ENCODE results near the gene ZC3HAV1L.
A peak's percentile ranks its signal among the peaks of the same experiment; 100 is the strongest.
"Not testable (repeated sequence)": the region's sequence is repeated elsewhere in the genome, so short reads cannot be mapped to it uniquely, and the experiment has no call there.

The ZC3HAV1L gene

GRCh38 chr7:138987686-138988085, 48.2 kb downstream of the ZC3HAV1L start:
- Histone ChIP-seq H3K9me3 (ENCODE audit: control insufficient read depth, low read length) (no peaks in the 10 kb centered on the region), H3K27me3 (replicated peaks; ENCODE audit: control insufficient read depth, insufficient read depth, low read length, poor library complexity, severe bottlenecking) (no peaks in the 10 kb centered on the region), H3K4me3 (ENCODE audit: insufficient read depth, low read depth, low read length, poor library complexity, severe bottlenecking) (no peak overlapping the region), H3K4me1 (ENCODE audit: control insufficient read depth, insufficient read depth, low read length, poor library complexity, severe bottlenecking) (no peaks in the 10 kb centered on the region), H3K27ac (ENCODE audit: insufficient read depth, low read length, poor library complexity, severe bottlenecking) (no peak overlapping the region), H3K36me3 (ENCODE audit: control insufficient read depth, insufficient read depth, low read length) (no peaks in the 10 kb centered on the region)
- DNase-seq = no peak

DNA sequence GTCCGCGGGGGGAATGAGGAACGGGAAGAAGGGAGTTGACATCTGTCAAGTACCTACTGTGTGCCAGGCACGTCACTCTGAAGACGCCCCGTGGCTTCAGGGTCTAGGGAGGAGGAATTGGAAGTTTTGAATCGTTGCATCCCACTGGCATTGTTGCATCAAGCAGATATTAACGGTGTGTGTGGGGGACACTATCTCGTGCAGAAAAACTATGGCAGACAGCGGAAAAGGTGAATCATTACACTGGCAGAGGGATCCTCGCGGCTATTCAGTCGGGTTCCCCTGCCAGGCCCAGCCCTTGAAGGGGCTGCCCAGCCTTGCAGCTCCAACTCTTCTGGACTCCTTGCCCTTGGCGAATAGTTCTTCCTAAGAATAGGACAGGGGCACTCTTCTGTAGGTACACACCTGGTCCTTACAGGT, 53.6 kb downstream of the ZC3HAV1L start:
- H3K4me1 ChIP-seq (ENCODE audit: control insufficient read depth, insufficient read depth, low read length, poor library complexity, severe bottlenecking) = peaks cover 12% of the 10 kb centered on the region
- no peaks in the 10 kb centered on the region for H3K36me3 ChIP-seq (ENCODE audit: control insufficient read depth, insufficient read depth, low read length)
- H3K27ac ChIP-seq (ENCODE audit: insufficient read depth, low read length, poor library complexity, severe bottlenecking) = no peak overlapping the region
- H3K27me3 ChIP-seq (replicated peaks; ENCODE audit: control insufficient read depth, insufficient read depth, low read length, poor library complexity, severe bottlenecking) = peaks cover 9% of the 10 kb centered on the region
- DNase-seq = no peak
- no peaks in the 10 kb centered on the region for H3K9me3 ChIP-seq (ENCODE audit: control insufficient read depth, low read length)
- H3K4me3 ChIP-seq (ENCODE audit: insufficient read depth, low read depth, low read length, poor library complexity, severe bottlenecking) = no peak overlapping the region

GRCh38 chr7:138981332-138982203, 54.3 kb downstream of the ZC3HAV1L start, which contains the start of gene KIAA1549:
TSS of gene KIAA1549 (minus strand) at chr7:138981389. CDS start at chr7:138981269, 120 bp downstream.
- Histone ChIP-seq H3K27me3 (replicated peaks; ENCODE audit: control insufficient read depth, insufficient read depth, low read length, poor library complexity, severe bottlenecking) (peaks cover 13% of the 10 kb centered on the region), H3K27ac (ENCODE audit: insufficient read depth, low read length, poor library complexity, severe bottlenecking) (no peak within 1 kb of the TSS)

DNA sequence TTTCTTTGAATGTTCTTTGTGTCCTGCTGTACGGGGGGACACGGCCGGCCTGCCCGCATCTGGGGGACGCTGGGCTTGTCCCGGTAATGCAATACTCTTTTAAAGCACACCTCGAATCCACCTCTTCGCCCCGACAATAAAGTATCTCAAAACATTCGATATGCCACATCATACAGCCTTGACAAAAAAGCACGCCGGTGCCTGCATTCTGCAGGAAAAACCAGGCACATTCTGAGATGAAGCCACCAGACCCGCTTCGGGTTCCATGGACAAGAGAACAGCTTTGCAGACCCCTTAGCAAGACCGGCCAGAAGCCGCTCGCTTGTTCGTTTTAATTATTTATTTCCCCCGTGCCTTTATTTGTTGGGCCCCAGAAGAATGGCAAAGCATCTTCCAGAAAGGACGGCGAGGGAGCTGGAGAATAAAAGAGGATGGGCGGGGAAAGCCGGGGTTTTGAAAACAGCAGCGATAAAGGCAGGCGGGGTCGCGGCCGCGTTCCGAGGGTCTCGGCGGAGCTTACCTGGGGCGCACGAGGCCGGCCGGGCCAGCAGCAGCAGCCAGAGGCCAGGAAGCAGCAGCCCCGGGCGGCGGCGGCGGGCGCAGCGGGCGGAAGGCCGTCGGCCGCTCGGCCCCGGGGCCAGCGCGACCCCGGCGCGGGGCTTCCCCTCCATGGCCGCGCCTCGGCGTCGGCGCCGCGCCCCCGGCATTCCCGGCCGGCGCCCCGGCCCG, 55.1 kb downstream of the ZC3HAV1L start:
- Histone ChIP-seq H3K9me3 (ENCODE audit: control insufficient read depth, low read length) (no peaks in the 10 kb centered on the region), H3K4me1 (ENCODE audit: control insufficient read depth, insufficient read depth, low read length, poor library complexity, severe bottlenecking) (peaks cover 12% of the 10 kb centered on the region), H3K4me3 (ENCODE audit: insufficient read depth, low read depth, low read length, poor library complexity, severe bottlenecking) (peak overlapping the region; percentile 47), H3K36me3 (ENCODE audit: control insufficient read depth, insufficient read depth, low read length) (no peaks in the 10 kb centered on the region), H3K27ac (ENCODE audit: insufficient read depth, low read length, poor library complexity, severe bottlenecking) (no peak overlapping the region), H3K27me3 (replicated peaks; ENCODE audit: control insufficient read depth, insufficient read depth, low read length, poor library complexity, severe bottlenecking) (peaks cover 13% of the 10 kb centered on the region)
- no peak for DNase-seq

More at GRCh38 chr7:138981332-138982203, 54.3 kb downstream of the ZC3HAV1L start, which contains the start of gene KIAA1549:
- peak; percentile 7 to 16 (median 12) for DNase-seq
- H3K4me1 ChIP-seq (ENCODE audit: control insufficient read depth, insufficient read depth, low read length, poor library complexity, severe bottlenecking) = peaks cover 12% of the 10 kb centered on the region
- no peaks in the 10 kb centered on the region for H3K36me3 ChIP-seq (ENCODE audit: control insufficient read depth, insufficient read depth, low read length)
- peak within 1 kb of the TSS; percentile 48 for H3K4me3 ChIP-seq (ENCODE audit: insufficient read depth, low read depth, low read length, poor library complexity, severe bottlenecking)
- H3K9me3 ChIP-seq (ENCODE audit: control insufficient read depth, low read length) = no peaks in the 10 kb centered on the region

DNA sequence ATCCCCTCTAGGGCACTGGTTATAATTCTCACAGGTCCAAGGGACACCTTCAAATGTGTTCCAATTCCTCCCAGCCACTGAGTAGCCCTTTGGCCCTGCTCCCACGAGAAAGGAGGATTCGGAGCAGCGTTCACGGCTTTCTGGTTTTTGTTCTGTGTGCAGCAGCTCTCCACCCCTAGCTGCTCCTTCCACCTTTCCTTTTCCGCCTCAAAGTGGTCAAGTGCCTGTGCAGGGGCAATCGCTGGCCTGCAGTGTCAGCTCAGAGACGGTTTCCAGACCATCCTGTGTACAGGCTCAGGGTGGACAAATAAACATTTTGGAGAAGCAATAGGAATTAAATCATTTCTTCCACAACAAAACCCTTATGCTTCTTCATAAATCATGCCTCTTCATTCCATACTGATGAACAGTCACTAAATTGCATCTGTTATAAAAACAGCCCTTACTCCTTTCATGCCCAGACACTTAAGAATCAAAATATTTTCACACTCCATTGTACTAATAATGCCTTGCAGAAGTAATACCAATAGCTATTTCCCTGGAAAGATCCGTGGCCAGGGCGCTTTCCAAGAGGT, 55.8 kb downstream of the ZC3HAV1L start:
- Histone ChIP-seq H3K4me3 (ENCODE audit: insufficient read depth, low read depth, low read length, poor library complexity, severe bottlenecking) (peak overlapping the region; percentile 47), H3K4me1 (ENCODE audit: control insufficient read depth, insufficient read depth, low read length, poor library complexity, severe bottlenecking) (peaks cover 12% of the 10 kb centered on the region), H3K27ac (ENCODE audit: insufficient read depth, low read length, poor library complexity, severe bottlenecking) (no peak overlapping the region), H3K36me3 (ENCODE audit: control insufficient read depth, insufficient read depth, low read length) (no peaks in the 10 kb centered on the region), H3K27me3 (replicated peaks; ENCODE audit: control insufficient read depth, insufficient read depth, low read length, poor library complexity, severe bottlenecking) (peaks cover 13% of the 10 kb centered on the region), H3K9me3 (ENCODE audit: control insufficient read depth, low read length) (no peaks in the 10 kb centered on the region)
- no peak for DNase-seq

DNA sequence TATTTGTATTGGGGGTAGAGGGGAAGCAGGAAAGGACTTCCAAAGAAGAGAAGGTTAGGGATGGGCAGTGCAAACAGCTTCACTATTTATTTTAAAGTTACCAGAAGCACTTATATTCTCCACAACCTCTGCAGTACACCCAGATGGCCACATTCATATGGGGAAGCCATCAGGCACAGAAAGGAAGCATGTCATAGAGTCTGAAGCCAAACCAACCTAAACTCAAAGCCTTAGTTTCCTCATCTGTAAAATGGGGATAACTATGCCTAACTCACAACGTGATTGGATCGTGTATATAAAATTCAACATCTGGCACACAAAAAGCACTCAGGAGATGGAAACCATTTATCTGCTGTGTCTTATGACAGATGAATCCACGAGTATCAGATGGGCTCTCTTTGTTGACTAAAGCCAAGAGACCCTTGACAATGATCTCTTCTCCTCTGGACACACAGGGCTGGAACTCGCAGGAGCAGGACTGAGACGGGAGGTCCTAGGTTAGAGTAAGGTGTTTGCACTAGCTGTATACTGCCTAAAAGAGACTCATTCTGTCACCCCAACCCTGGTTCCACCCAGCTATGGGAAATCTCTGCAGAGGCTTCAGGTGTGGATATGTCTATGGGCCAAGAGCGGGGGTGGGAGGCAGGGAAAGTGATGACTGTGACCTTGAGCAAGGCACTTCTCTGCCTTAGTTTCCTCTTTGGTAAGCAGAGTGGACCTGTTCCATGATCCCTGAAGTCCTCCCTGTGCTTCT, 56.4 kb downstream of the ZC3HAV1L start:
- no peak for DNase-seq

DNA sequence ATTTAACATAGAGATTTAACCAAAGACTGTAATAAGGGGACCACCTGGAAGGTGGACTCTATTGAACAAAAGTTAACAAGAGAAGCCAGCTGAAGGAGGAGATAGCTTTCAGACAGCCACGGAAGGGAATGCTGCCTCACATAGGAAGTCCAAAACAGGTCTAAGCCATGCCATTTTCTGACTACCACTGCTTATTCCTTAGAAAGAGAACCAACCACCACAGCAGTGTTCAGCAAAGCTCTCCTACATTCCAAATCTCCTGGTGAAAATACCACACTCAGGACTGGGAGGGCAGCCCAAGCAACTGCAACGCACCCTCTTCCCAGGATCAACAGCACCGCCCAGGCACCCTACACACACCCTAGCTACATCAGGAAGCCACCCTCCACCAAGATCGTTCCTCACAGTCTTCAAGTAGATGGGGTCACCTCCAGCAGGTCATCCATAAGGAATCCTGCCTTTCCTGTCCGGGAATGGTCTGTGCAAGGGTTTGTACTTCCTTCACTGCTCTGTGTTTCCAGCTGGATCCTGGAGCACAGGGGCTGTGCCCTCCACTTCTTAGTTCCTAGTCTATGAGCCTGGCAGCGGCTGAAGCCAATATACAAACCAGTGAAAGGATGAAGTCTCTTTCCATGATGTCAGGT, 57.2 kb downstream of the ZC3HAV1L start:
- Histone ChIP-seq H3K4me3 (ENCODE audit: insufficient read depth, low read depth, low read length, poor library complexity, severe bottlenecking) (no peak overlapping the region), H3K36me3 (ENCODE audit: control insufficient read depth, insufficient read depth, low read length) (no peaks in the 10 kb centered on the region), H3K27ac (ENCODE audit: insufficient read depth, low read length, poor library complexity, severe bottlenecking) (no peak overlapping the region), H3K4me1 (ENCODE audit: control insufficient read depth, insufficient read depth, low read length, poor library complexity, severe bottlenecking) (peaks cover 12% of the 10 kb centered on the region), H3K9me3 (ENCODE audit: control insufficient read depth, low read length) (no peaks in the 10 kb centered on the region), H3K27me3 (replicated peaks; ENCODE audit: control insufficient read depth, insufficient read depth, low read length, poor library complexity, severe bottlenecking) (peaks cover 13% of the 10 kb centered on the region)
- no peak for DNase-seq

More for the DNA sequence above, 56.4 kb downstream of the ZC3HAV1L start:
- Histone ChIP-seq H3K4me3 (ENCODE audit: insufficient read depth, low read depth, low read length, poor library complexity, severe bottlenecking) (no peak overlapping the region), H3K36me3 (ENCODE audit: control insufficient read depth, insufficient read depth, low read length) (no peaks in the 10 kb centered on the region), H3K4me1 (ENCODE audit: control insufficient read depth, insufficient read depth, low read length, poor library complexity, severe bottlenecking) (peaks cover 12% of the 10 kb centered on the region), H3K27me3 (replicated peaks; ENCODE audit: control insufficient read depth, insufficient read depth, low read length, poor library complexity, severe bottlenecking) (peaks cover 13% of the 10 kb centered on the region), H3K9me3 (ENCODE audit: control insufficient read depth, low read length) (no peaks in the 10 kb centered on the region), H3K27ac (ENCODE audit: insufficient read depth, low read length, poor library complexity, severe bottlenecking) (no peak overlapping the region)

GRCh38 chr7:138976161-138976560, 59.7 kb downstream of the ZC3HAV1L start:
- H3K36me3 ChIP-seq (ENCODE audit: control insufficient read depth, insufficient read depth, low read length); H3K4me3 ChIP-seq (ENCODE audit: insufficient read depth, low read depth, low read length, poor library complexity, severe bottlenecking); H3K4me1 ChIP-seq (ENCODE audit: control insufficient read depth, insufficient read depth, low read length, poor library complexity, severe bottlenecking); DNase-seq; H3K9me3 ChIP-seq (ENCODE audit: control insufficient read depth, low read length); H3K27ac ChIP-seq (ENCODE audit: insufficient read depth, low read length, poor library complexity, severe bottlenecking): not testable (repeated sequence)
- peaks cover 13% of the 10 kb centered on the region for H3K27me3 ChIP-seq (replicated peaks; ENCODE audit: control insufficient read depth, insufficient read depth, low read length, poor library complexity, severe bottlenecking)
